ENCODE data around the gene PRAMEF4. TPM values are rescaled to one million over a fixed set of nuclear protein-coding genes. Genes with fewer than 3 reads are reported as not detected.
"Not testable (repeated sequence)": the region's sequence is repeated elsewhere in the genome, so short reads cannot be mapped to it uniquely, and the experiment has no call there.

PRAMEF4 gene
- total RNA-seq: not detected

DNA sequence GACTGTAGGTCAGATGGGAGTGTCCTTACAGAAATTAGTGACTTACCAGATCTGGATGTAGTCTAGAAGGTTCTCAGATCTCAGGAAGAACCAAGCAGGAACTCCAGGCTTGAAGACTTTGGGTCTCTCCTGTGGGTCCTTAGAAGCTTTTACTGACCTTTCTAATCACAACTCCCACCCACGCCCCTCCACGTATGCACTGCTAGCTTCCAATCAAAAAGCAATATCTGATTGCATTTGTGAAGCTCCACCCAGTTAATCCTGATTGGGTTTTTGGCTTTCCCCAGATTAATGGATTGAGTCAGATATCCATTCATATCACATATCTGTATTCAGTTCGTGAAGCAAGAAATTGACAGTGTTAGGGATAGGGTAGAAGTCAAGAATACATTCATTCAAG, at the start of gene PRAMEF4:
PRAMEF4 (minus strand) TSS at position 101 of the 400 bp plus-strand sequence. CDS start 2,807 bp downstream, outside the sequence.
- DNase-seq (ENCODE audit: low spot score); ATAC-seq (ENCODE audit: low FRiP score): not testable (repeated sequence)

DNA sequence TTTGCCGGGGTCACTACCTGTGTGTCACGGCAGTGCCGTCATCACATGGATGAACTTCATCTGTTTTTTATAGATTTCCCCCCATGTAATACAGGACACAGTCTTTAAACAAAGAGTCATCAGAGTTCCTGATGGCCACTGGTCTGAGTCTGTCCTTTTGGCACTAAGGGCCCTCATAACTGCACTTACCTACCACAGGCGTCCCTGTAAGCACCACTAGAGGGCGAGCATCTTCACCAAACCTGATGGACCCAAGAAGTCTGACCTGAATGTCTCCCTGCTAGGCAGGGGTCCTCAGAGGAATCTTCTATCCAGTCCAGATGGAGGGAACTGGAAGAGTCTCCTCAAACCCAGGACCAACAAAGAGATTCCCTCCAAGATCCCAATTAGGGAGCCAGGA, 38.4 kb upstream of the PRAMEF4 start:
- not testable (repeated sequence) for DNase-seq (ENCODE audit: low spot score); ATAC-seq (ENCODE audit: low FRiP score)

DNA sequence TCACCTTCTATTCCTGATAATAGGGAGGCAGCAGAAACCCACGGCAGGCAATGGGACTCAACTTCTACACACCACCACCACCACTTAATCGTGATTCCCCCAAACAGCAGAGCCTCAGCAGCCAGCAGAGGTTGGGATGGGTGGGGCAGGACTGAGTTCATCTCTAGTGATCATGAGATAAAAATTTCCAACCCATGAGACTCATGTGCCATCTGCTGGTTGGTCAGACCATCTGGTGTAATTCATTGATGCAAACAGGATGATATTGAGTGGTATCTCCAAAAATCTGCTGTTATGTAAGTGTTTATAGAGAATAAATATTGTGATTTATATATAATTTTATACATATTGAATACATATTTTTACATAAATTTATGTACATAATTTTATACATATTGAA, 35.7 kb upstream of the PRAMEF4 start:
- ATAC-seq (ENCODE audit: low FRiP score); DNase-seq (ENCODE audit: low spot score): not testable (repeated sequence)

DNA sequence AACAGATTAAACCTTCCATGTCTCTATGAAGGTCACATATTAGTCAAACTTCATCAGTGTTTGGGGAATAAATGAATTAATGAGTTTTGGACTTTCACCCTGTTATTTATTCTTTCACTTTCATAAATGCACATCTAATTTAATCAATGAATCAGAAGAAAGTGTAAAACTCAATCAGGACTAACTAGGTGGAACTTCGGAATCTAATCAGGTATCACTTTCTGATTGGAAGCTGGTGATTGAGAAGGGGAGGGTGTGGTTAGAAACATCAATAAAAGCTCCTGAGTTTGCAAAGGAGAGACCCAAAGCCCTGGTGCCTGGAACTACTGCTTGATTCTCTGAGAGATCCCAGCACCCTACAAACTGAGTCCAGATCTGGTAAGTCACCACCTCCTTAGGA, 30.3 kb upstream of the PRAMEF4 start, which contains the start of gene PRAMEF7:
PRAMEF7 (plus strand) TSS at position 301 of the 400 bp plus-strand sequence. CDS start 1,083 bp downstream, outside the sequence.
- DNase-seq (ENCODE audit: low spot score): not testable (repeated sequence)

DNA sequence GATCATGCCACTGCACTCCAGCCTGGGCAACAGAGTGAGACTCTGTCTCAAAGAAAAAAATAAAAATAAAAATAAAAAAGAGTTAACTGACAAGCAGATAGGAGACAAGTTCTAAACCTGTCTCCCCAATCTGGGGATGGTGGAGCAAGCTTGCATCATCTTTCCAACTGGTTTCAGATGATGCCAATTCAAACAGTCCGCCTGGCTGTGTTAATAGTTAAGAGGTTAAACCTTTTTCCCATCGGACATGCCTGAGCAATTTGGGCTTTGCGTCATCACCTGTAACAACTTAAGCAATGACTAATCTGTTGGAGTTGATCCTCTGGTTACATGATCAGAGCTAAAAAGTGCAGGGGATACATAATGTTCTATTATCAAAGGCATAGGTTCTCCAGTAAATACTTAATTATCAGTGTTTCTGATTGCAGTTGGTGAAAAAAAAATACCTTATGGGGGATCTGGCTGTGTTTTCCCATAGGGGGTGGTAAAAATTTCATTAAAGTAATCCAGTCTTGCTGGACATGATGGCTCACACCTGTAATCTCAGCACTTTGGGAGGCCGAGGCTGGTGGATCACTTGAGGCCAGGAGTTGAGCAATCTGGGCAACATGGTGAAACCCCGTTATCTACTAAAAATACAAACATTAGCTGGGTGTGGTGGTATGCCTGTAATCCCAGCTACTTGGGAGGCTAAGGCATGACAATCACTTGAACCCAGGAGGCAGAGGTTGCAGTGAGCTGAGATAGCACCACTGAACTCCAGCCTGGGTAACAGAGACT, 18.0 kb upstream of the PRAMEF4 start:
- not testable (repeated sequence) for DNase-seq (ENCODE audit: low spot score)

More for the DNA sequence above, 30.3 kb upstream of the PRAMEF4 start, which contains the start of gene PRAMEF7:
- not testable (repeated sequence) for ATAC-seq (ENCODE audit: low FRiP score)

DNA sequence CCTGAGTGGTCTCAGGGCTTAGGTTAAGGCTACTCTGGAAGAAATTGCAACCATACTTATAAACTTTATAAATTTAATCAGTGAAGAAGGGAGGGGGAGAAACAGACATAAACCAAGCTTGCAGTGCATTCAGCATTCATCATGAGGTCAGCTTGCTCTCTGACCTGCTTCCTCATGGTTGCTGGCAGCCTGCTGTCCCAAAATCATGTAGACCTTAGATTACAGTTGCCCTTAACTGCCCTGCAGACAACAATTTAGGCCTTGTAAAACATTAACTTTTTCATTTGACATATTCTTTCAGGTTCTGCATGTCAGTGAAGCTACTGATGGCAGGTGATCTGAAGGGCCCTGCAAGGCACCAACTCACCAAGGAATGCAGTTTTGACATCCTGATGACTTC, 13.2 kb upstream of the PRAMEF4 start:
- ATAC-seq (ENCODE audit: low FRiP score): not testable (repeated sequence)

More for the DNA sequence above, 18.0 kb upstream of the PRAMEF4 start:
- not testable (repeated sequence) for ATAC-seq (ENCODE audit: low FRiP score)

DNA sequence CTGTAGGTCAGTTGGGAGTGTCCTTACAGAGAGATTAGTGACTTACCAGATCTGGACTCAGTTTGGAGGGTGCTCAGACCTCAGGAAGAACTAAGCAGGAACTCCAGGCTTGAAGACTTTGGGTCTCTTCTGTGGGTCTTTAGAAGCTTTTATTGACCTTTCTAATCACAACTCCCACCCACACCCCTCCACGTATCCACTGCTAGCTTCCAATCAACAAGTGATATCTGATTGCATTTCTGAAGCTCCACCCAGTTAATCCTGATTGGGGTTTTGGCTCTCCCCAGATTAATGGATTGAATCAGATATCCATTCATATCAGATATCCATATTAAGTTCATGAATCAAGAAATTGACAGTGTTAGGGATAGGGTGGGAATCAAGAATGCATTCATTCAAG, 12.2 kb upstream of the PRAMEF4 start, which contains the start of gene PRAMEF10:
PRAMEF10 (minus strand) TSS at position 101 of the 400 bp plus-strand sequence. CDS start 2,423 bp downstream, outside the sequence.
- ATAC-seq (ENCODE audit: low FRiP score); DNase-seq (ENCODE audit: low spot score): not testable (repeated sequence)

More for the DNA sequence above, 13.2 kb upstream of the PRAMEF4 start:
- DNase-seq (ENCODE audit: low spot score): not testable (repeated sequence)

DNA sequence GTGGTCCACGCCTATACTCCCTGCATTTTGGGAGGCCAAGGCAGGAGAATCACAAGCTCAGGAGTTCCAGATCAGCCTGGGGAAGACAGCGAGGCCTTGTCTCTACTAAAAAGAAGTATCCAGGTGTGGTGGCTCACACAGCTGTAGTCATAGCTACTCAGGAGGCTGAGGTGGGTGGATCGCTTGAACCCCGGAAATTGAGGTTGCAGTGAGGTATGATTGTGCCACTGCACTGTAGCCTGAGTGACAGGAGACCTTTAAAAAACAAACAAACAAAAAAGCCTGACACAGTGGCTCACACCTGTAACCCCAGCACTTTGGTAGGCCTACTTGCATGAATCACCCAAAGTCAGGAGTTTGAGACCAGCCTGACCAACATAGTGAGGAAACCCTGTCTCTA, 7.5 kb downstream of the PRAMEF4 start:
- not testable (repeated sequence) for ATAC-seq (ENCODE audit: low FRiP score); DNase-seq (ENCODE audit: low spot score)

DNA sequence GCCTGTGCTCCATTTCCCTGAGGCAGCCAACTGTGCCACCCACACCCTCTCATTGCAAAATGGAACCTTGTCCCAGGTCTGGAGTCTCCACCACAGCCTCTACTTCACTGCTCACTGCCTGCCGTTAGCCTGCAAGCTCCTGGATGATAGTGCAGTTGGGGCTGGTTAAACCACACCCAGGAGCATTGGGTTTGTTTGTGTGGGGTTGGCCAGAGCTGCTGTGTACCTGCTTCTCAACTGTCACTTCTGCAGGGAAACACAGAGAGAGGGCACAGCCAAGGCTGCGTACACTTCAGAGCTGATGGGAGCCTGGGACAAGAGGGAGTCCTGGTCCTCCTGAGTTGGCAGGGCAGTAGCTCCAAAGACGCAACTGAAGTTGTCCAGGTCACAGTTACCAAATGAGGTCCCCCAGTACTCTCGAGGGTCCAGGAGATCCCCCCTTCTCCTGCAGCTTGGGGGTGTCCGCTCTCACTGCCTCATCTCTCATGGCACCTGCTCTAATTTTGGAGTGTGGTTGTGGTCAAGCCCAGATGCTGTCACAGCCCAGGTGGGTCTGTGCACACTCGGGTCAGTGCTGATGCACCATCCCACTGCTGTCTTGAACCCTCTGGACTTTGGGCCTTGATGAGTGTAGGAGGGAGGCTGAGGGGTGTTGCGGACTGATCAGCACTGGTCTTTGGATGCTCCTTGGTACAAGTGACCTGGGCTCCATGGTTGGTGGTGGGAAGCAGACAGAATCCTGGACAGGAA, 22.7 kb downstream of the PRAMEF4 start:
- not testable (repeated sequence) for ATAC-seq (ENCODE audit: low FRiP score)

DNA sequence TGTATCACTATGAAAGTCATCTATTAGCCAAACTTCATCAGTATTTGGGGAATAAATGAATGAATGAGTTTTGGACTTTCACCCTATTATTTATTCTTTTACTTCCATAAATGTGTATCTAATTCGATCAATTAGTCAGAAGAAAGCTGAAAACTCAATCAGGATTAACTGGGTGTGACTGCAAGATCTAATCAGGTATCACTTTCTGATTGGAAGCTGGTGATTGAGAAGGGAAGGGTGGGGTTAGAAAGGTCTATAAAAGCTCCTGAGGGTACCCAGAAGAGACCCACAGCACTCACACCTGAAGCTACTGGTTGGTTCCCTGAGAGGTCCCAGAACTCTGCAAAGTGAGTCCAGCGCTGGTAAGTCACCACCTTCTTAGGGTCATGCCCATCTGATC, 29.2 kb downstream of the PRAMEF4 start, which contains the start of gene PRAMEF2:
PRAMEF2 (plus strand) TSS at position 301 of the 400 bp plus-strand sequence. CDS start 1,924 bp downstream, outside the sequence.
- ATAC-seq (ENCODE audit: low FRiP score); DNase-seq (ENCODE audit: low spot score): not testable (repeated sequence)

More for the DNA sequence above, 22.7 kb downstream of the PRAMEF4 start:
- DNase-seq (ENCODE audit: low spot score): not testable (repeated sequence)

DNA sequence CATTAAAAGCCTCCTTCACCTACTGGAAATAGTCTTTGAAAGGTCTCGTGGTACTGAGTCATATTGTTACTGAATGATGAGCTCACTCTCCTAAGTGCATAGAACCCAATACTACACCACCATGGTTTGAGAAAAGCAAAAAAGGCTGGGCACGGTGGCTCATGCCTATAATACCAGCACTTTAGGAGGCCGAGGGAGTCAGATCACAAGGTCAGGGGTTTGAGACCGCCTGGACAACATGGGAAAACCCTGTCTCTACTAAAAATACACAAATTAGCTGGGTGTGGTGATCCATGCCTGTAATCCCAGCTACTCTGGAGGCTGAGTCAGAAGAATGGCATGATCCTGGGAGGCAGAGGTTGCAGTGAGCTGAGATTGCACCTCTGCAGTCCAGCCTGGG, 34.2 kb downstream of the PRAMEF4 start:
- DNase-seq (ENCODE audit: low spot score) (no peak), ATAC-seq (ENCODE audit: low FRiP score) (no peak)
- TF ChIP-seq, protein P1, sequence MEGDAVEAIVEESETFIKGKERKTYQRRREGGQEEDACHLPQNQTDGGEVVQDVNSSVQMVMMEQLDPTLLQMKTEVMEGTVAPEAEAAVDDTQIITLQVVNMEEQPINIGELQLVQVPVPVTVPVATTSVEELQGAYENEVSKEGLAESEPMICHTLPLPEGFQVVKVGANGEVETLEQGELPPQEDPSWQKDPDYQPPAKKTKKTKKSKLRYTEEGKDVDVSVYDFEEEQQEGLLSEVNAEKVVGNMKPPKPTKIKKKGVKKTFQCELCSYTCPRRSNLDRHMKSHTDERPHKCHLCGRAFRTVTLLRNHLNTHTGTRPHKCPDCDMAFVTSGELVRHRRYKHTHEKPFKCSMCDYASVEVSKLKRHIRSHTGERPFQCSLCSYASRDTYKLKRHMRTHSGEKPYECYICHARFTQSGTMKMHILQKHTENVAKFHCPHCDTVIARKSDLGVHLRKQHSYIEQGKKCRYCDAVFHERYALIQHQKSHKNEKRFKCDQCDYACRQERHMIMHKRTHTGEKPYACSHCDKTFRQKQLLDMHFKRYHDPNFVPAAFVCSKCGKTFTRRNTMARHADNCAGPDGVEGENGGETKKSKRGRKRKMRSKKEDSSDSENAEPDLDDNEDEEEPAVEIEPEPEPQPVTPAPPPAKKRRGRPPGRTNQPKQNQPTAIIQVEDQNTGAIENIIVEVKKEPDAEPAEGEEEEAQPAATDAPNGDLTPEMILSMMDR (IDR thresholded peaks at IDR 0.05): no peak

DNA sequence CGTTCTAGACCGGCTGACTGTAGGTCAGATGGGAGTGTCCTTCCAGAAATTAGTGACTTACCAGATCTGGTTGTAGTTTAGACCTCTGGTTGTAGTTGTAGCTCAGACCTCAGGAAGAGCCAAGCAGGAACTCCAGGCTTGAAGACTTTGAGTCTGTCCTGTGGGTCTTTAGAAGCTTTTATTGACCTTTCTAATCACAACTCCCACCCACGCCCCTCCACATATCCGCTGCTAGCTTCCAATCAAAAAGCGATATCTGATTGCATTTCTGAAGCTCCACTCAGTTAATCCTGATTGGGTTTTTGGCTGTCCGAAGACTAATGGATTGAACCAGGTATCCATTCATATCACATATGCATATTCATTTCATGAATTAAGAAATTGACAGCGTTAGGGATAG, 37.4 kb downstream of the PRAMEF4 start, which contains the start of gene HNRNPCL1:
HNRNPCL1 (minus strand) TSS at position 101 of the 400 bp plus-strand sequence. CDS start 431 bp downstream, outside the sequence.
- not testable (repeated sequence) for DNase-seq (ENCODE audit: low spot score); ATAC-seq (ENCODE audit: low FRiP score)

DNA sequence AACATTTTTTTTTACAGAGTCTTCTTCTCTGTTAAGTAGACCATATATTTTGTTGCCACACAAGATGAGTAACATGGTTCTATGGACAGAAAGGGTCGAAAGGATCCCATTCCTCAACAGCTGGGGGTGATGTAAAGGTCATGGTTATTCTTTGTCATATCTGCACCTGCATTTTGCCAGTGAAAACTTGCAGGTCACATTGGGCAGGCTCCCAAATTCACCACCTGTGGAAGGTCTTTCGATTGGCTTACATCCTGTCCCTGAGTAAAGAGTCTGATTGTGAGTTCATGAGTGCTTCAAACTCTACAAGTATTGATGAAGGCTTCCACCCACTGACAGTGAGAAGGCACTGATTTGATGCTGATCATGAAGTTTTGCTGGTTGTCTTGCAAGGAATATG, 52.8 kb downstream of the PRAMEF4 start:
- DNase-seq (ENCODE audit: low spot score); ATAC-seq (ENCODE audit: low FRiP score): not testable (repeated sequence)

DNA sequence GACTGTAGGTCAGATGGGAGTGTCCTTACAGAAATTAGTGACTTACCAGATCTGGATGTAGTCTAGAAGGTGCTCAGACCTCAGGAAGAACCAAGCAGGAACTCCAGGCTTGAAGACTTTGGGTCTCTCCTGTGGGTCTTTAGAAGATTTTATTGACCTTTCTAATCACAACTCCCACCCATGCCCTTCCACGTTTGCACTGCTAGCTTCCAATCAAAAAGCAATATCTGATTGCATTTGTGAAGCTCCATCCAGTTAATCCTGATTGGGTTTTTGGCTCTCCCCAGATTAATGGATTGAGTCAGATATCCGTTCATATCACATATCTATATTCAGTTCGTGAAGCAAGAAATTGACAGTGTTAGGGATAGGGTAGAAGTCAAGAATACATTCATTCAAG, 54.7 kb downstream of the PRAMEF4 start, which contains the start of gene PRAMEF11:
PRAMEF11 (minus strand) TSS at position 101 of the 400 bp plus-strand sequence. CDS start 2,621 bp downstream, outside the sequence.
- not testable (repeated sequence) for ATAC-seq (ENCODE audit: low FRiP score); DNase-seq (ENCODE audit: low spot score)

Data from omental fat pad (tissue), 4 donors.